Heart left ventricle (tissue), 13 donors: ENCODE measurements around the gene ATP5MG.

Source experiments
- POLR2A ChIP-seq, 2 donors: fragments of 450-650 bp; IDR thresholded peaks; one replicate each; pipeline ENCODE4 v1.6.1; 2017; ENCODE audit warnings: antibody characterized with exemption in 2 of 2, mild to moderate bottlenecking in 2 of 2, moderate library complexity in 2 of 2
- TF ChIP-seq, protein P1 (sequence below), 12 donors: fragments of 200-600 bp; sonication (generic) in 4 of 12; IDR thresholded peaks; one replicate each; pipeline versions ENCODE4 v1.5.0 to v1.8.0; 2018 to 2022; ENCODE audit warnings: antibody characterized with exemption in 12 of 12, mild to moderate bottlenecking in 5 of 12
- donor health status: ischemic (EF 13 %, LVEDD 7.1; RV severe dilation, severe dysfunction).
- donor health status: DM: no; HTN: yes; CAD: no.
- donor health status: DM: no; HTN: no; CAD: no.
- donor health status: ischemic (EF 25% LVEDD 6.9; RV normal size, moderate dysfunction).
- donor health status: ischemic (EF 25% LVEDD 5.7; RV mildly dilated, moderate dysfunction).
- donor health status: ischemic (EF 35%, LVEDD 5.7; RV mildly dilated, moderate dysfunction).
- donor health status: nonischemic (EF 11% LVEDD 7.7; RV severe dilation, severe dysfunction).
- donor health status: DM: yes; HTN: yes; CAD: no.
- donor health status: PGD.
- donor health status: ischemic (EF 29% LVEDD 5.4; RV normal size, mild dysfunction).
- donor health status: nonischemic (EF 23%, LVEDD 6.1; RV moderate dilation, normal function).

DNA sequence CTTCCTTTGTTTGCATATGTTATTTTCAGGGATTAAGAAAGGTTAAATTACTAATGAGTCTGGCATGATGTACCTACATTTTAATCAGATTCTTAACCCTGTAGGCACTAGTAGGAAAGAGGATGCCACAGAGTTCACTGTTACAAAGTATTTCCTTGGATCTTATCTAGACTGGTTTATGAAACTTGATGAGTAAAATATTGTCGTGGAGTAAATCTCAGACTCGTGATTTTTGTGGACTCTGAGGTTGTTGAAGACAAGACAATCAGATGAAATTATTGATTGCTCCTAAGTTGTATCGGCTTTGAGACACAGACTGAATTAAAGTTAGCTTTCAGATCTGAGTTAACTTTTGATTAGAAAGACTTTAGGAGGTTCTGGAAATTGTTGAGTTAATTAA lies 40.9 kb downstream of the ATP5MG start:
- TF ChIP-seq, protein P1, sequence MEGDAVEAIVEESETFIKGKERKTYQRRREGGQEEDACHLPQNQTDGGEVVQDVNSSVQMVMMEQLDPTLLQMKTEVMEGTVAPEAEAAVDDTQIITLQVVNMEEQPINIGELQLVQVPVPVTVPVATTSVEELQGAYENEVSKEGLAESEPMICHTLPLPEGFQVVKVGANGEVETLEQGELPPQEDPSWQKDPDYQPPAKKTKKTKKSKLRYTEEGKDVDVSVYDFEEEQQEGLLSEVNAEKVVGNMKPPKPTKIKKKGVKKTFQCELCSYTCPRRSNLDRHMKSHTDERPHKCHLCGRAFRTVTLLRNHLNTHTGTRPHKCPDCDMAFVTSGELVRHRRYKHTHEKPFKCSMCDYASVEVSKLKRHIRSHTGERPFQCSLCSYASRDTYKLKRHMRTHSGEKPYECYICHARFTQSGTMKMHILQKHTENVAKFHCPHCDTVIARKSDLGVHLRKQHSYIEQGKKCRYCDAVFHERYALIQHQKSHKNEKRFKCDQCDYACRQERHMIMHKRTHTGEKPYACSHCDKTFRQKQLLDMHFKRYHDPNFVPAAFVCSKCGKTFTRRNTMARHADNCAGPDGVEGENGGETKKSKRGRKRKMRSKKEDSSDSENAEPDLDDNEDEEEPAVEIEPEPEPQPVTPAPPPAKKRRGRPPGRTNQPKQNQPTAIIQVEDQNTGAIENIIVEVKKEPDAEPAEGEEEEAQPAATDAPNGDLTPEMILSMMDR (IDR thresholded peaks at IDR 0.05), result no peak
- TF ChIP-seq POLR2A (IDR thresholded peaks at IDR 0.05), result no peak
